HG03442 (cell line): ENCODE data around the gene LIPG.
"Not testable (repeated sequence)": the region's sequence is repeated elsewhere in the genome, so short reads cannot be mapped to it uniquely, and the experiment has no call there.

Experiments
- ATAC-seq: cut with Tn5 transposase; IDR thresholded peaks from one replicate; pipeline ENCODE4 v1.9.1; 2021; ENCODE audit warnings: mild to moderate bottlenecking, moderate library complexity; ENCODE audit not compliant: unreplicated experiment

The LIPG gene

GRCh38 chr18:49561289-49562193 is at the start of gene LIPG:
Gene LIPG (plus strand): TSS chr18:49562057. CDS start chr18:49562309, 252 bp downstream.
- ATAC-seq = peak; percentile 78

- not testable (repeated sequence) for ATAC-seq
Observed at GRCh38 chr18:49512876-49513275, 49.0 kb upstream of the LIPG start.

GRCh38 chr18:49514577-49514976 is 47.3 kb upstream of the LIPG start:
- ATAC-seq = no peak

GRCh38 chr18:49515003-49515402 is 46.9 kb upstream of the LIPG start:
- not testable (repeated sequence) for ATAC-seq

GRCh38 chr18:49515516-49515915 is 46.3 kb upstream of the LIPG start:
- ATAC-seq = no peak

- no peak for ATAC-seq
Observed at GRCh38 chr18:49517483-49517882, 44.4 kb upstream of the LIPG start.

GRCh38 chr18:49519101-49519971 is 42.5 kb upstream of the LIPG start:
- ATAC-seq = no peak

- ATAC-seq = no peak
Observed at GRCh38 chr18:49520661-49521145, 41.2 kb upstream of the LIPG start.

GRCh38 chr18:49521216-49521835 is 40.5 kb upstream of the LIPG start:
- ATAC-seq = no peak

GRCh38 chr18:49523580-49524093 is 38.2 kb upstream of the LIPG start:
- ATAC-seq = not testable (repeated sequence)

- ATAC-seq = no peak
Observed at GRCh38 chr18:49524349-49524748, 37.5 kb upstream of the LIPG start.

- no peak for ATAC-seq
Observed at GRCh38 chr18:49524951-49525350, 36.9 kb upstream of the LIPG start.

- no peak for ATAC-seq
Observed at GRCh38 chr18:49525981-49526380, 35.9 kb upstream of the LIPG start.

- no peak for ATAC-seq
Observed at GRCh38 chr18:49527631-49528327, 34.1 kb upstream of the LIPG start.

GRCh38 chr18:49529596-49529995 is 32.3 kb upstream of the LIPG start:
- no peak for ATAC-seq

- ATAC-seq = no peak
Observed at GRCh38 chr18:49531678-49532153, 30.1 kb upstream of the LIPG start.

GRCh38 chr18:49534846-49535601 is 26.8 kb upstream of the LIPG start:
- ATAC-seq = no peak

GRCh38 chr18:49537232-49537896 is 24.5 kb upstream of the LIPG start:
- no peak for ATAC-seq

- ATAC-seq = no peak
Observed at GRCh38 chr18:49544362-49544761, 17.5 kb upstream of the LIPG start.
